ENCODE measurements around the gene BABAM2.

GRCh38 chr2:28317390-28317789, 426.9 kb downstream of the BABAM2 start:
- no peak for TF ChIP-seq CTCF (IDR thresholded peaks at IDR 0.05; ENCODE audit: insufficient read depth, low read length, poor library complexity, severe bottlenecking)
- TF ChIP-seq EZH2phosphoT487 (conservative IDR thresholded peaks at IDR 0.05; ENCODE audit: low read length), result no peak

All from SU-DHL-6 (cell line).